Neutrophil (primary cell): Measurements from ENCODE around the gene HOXC10.

Experiments used
- H3K27ac ChIP-seq: fragments of 200-600 bp; sonication (generic); 2 replicates; pipeline ENCODE4 v1.5.1; 2016; ENCODE audit warnings: mild to moderate bottlenecking, moderate library complexity
- H3K27me3 ChIP-seq: fragments of 200-600 bp; sonication (generic); 2 replicates; pipeline ENCODE4 v1.6.0; 2016; ENCODE audit warnings: mild to moderate bottlenecking
- H3K36me3 ChIP-seq: fragments of 200-600 bp; sonication (generic); 2 replicates; pipeline ENCODE4 v1.5.1; 2017
- H3K4me1 ChIP-seq, 2 experiments: fragments of 200-600 bp in 1 of 2; sonication (generic) in 1 of 2; 1 replicate in 1 of 2; 2 replicates in 1 of 2; pipeline versions ENCODE4 v1.5.1 to v1.6.1; 2013 to 2016; ENCODE audit warnings: low read depth in 1 of 2, low read length in 1 of 2, mild to moderate bottlenecking in 1 of 2, moderate library complexity in 1 of 2; ENCODE audit not compliant: control insufficient read depth in 1 of 2, insufficient read depth in 1 of 2
- H3K4me3 ChIP-seq, 2 experiments: fragments of 200-600 bp in 1 of 2; sonication (generic) in 1 of 2; 1 replicate in 1 of 2; 2 replicates in 1 of 2; pipeline ENCODE4 v1.5.1; 2013 to 2016; ENCODE audit warnings: low read depth in 1 of 2, low read length in 1 of 2, mild to moderate bottlenecking in 1 of 2, moderate library complexity in 1 of 2
- H3K9me3 ChIP-seq: fragments of 200-600 bp; sonication (generic); 2 replicates; pipeline ENCODE4 v1.5.1; 2016
- TF ChIP-seq, protein P1 (sequence below): fragments of 200-600 bp; sonication (generic); IDR thresholded peaks from 2 replicates; pipeline ENCODE4 v1.5.1; 2016; ENCODE audit warnings: antibody characterized with exemption

HOXC10 gene

DNA sequence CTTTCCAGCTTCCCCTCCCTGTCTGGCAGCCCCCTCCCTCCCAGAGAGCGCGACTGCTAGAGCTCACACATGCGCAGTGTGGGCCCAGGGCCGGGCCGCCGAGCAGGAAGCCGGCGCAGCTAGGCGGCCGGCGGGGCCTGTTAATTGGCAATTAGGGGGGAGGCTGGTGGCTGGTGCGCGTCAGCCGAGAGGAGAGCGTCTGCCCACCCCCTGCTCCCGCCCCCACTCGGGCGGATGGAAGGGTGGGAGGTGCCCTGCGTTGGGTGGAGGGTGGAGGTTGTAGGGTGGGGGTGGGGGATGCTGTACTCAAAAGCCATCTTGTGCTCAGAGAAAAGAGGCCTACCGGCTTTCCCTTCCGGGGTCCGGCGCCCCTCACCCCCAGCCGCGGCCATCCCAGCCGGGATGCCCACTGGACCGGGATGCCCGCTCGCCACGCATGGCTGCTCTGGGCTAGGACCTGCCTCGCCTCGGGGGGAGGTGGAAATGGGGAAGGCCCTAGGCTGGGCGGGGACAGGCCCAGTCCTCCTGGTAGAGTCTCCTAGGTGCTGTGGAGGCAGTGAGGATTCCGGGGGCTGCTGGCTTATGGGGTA is 33.0 kb downstream of the HOXC10 start:
- H3K27ac ChIP-seq: no peak overlapping the region
- H3K4me3 ChIP-seq: peak overlapping the region in 1 of 2 experiments; percentile 13

DNA sequence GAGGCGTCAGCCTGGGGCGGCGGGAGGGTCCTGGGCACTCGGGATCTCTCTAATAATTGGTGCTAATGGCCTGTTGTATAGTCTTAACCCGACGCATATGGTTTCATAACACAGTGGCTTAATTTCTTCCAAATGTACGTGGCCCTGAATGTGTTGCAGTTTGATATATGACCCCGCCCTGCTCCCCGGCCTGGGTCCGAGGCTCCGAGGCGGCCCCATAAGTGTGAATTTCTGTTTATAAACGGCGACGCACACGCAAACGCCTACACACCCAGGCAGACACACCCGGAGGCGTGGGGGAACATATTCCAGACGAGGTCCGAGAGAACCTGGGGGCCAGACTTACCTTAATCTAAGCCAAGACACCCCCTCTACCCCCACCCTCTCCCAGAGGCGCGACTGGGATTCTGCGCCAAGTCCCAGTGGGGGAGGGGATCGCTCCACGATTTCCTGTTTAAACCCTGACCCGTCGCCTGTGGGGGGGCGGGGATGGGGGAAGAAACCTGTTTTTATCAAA is 33.6 kb downstream of the HOXC10 start:
- Histone ChIP-seq H3K9me3 (no peaks in the 10 kb centered on the region), H3K27ac (no peak overlapping the region), H3K36me3 (no peaks in the 10 kb centered on the region), H3K4me1 (peaks cover 2 to 13% of the 10 kb centered on the region in 2 experiments), H3K4me3 (peak overlapping the region in 1 of 2 experiments; percentile 13), H3K27me3 (peaks cover 100% of the 10 kb centered on the region)
- TF ChIP-seq, protein P1, sequence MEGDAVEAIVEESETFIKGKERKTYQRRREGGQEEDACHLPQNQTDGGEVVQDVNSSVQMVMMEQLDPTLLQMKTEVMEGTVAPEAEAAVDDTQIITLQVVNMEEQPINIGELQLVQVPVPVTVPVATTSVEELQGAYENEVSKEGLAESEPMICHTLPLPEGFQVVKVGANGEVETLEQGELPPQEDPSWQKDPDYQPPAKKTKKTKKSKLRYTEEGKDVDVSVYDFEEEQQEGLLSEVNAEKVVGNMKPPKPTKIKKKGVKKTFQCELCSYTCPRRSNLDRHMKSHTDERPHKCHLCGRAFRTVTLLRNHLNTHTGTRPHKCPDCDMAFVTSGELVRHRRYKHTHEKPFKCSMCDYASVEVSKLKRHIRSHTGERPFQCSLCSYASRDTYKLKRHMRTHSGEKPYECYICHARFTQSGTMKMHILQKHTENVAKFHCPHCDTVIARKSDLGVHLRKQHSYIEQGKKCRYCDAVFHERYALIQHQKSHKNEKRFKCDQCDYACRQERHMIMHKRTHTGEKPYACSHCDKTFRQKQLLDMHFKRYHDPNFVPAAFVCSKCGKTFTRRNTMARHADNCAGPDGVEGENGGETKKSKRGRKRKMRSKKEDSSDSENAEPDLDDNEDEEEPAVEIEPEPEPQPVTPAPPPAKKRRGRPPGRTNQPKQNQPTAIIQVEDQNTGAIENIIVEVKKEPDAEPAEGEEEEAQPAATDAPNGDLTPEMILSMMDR: no peak

More for the DNA sequence above, 33.0 kb downstream of the HOXC10 start:
- no peaks in the 10 kb centered on the region for H3K9me3 ChIP-seq
- no peaks in the 10 kb centered on the region for H3K36me3 ChIP-seq
- peaks cover 2 to 13% of the 10 kb centered on the region in 2 experiments for H3K4me1 ChIP-seq
- peaks cover 100% of the 10 kb centered on the region for H3K27me3 ChIP-seq
- TF ChIP-seq, protein P1: no peak

DNA sequence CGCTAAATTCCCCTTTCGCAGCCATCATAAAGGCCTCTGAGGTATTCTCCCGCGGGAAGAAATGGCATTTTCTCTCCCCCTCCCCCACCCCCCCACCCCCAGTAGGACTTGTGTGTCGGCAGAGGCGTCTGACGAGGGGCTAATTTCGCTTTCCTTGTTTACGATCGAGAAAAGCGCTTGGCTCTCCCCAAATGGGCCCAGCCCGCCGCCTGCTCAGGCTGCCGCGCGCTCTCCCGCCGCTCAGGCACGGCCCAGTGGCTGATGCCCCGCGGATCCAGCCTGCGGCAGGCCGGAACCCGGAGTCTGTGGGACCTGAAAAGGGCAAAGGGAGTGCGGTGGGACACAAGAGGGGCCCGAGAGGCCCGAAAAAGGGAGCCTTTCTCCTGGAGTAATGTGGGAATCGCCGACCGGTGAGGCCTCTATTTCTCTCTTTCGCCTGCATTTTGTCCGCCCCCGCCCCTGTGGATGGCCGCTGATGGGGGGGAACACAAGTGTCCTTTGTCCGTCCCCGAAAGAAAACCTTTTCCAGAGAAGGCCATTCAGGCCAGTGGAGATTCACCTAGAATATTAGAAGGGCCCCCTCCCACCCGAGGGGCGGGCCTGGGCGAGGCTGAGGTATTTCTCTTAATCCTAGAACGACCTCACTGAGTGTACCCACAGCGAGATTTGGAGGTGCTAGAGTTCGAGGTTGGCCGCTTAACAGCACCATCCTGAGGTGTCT is 34.3 kb downstream of the HOXC10 start:
- no peak overlapping the region for H3K27ac ChIP-seq

DNA sequence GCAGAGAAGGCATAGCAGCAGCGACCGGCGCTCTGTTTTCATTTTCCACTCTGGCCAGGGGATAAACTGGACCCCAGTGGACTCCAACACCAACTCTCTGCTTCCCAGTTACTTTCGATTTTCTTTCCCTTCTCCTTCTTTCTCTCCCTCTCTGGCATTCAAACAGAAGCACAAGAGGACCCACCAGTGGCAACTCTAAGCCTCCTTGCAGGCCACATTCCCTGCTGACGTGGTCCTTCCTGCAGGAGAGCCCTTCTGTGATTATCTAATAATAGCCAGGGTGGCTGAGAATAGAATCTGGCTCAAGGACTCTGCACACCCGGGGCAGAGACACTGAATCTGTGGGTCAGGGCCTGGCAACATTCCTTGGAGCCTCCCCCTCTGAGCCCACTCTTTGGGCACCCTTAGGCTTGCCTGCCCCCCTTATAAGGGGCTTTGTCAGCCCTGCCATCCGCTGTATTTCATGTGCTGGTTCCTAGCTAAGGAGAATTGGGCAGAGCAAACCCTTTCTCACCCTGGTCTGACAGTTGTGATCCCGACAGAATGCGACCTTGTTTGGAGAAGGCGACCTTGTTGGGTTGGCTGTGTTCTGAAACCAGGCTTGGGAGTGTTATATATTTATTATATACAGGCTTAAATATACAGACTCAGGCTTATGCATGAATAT is 35.1 kb downstream of the HOXC10 start:
- Histone ChIP-seq H3K27me3 (peaks cover 100% of the 10 kb centered on the region), H3K4me3 (no peak overlapping the region), H3K4me1 (peaks cover 2 to 10% of the 10 kb centered on the region in 2 experiments), H3K36me3 (no peaks in the 10 kb centered on the region), H3K27ac (no peak overlapping the region), H3K9me3 (no peaks in the 10 kb centered on the region)
- TF ChIP-seq, protein P1: no peak

More for the DNA sequence above, 34.3 kb downstream of the HOXC10 start:
- peaks cover 2 to 12% of the 10 kb centered on the region in 2 experiments for H3K4me1 ChIP-seq
- no peaks in the 10 kb centered on the region for H3K9me3 ChIP-seq
- no peak overlapping the region for H3K4me3 ChIP-seq
- TF ChIP-seq, protein P1: no peak
- peaks cover 100% of the 10 kb centered on the region for H3K27me3 ChIP-seq
- no peaks in the 10 kb centered on the region for H3K36me3 ChIP-seq

DNA sequence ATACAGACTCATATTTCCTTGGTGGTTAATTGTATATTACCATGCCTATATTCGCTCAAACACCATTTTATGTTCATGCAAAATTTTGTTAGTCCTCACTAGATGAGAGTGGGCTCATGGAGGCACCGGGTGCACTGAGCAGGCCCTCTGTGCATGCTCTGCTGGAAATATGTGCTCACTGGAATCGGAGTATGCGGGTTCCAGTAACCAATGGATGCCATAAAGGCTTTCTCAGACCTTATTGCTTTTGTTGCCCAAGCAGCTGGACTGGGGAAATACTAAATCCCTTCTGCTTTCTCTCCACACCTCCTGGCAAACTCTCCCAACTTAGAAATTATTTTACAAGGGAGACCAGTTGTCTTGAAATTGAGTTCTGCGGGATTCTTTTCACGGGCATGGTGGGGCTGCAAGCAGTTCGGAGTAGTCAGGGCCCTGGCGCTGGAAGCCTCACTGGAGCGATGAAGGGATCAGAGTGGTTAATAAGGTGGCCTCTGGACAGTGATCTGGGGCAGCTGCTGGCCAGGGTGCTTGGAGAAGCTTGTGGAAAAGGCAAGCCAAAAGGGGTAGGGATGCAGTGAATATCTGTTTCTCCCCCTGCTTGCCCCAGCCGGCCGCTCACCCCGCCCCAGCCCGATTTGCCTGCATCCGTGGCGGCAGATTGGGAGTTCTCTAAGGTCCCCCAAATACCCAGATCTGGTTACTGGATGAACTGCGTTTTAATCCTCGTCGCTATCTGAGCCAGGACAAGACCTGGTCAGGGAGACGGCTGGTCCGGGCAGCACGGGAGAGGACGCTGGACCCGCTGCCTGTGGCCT is 35.9 kb downstream of the HOXC10 start:
- Histone ChIP-seq H3K27me3 (peaks cover 100% of the 10 kb centered on the region), H3K9me3 (no peaks in the 10 kb centered on the region), H3K36me3 (no peaks in the 10 kb centered on the region), H3K4me3 (no peak overlapping the region), H3K27ac (no peak overlapping the region), H3K4me1 (peaks cover 2 to 10% of the 10 kb centered on the region in 2 experiments)
- TF ChIP-seq, protein P1: no peak
